Measurements from ENCODE around the gene XPR1. TPM values are rescaled to one million over a fixed set of nuclear protein-coding genes. Genes with fewer than 3 reads are reported as not detected.

XPR1 gene
- polyA plus RNA-seq, 1 donor (not counting 4 experiments of a cell fraction or from before 2014, with no cell fraction given): 40.0 TPM

DNA sequence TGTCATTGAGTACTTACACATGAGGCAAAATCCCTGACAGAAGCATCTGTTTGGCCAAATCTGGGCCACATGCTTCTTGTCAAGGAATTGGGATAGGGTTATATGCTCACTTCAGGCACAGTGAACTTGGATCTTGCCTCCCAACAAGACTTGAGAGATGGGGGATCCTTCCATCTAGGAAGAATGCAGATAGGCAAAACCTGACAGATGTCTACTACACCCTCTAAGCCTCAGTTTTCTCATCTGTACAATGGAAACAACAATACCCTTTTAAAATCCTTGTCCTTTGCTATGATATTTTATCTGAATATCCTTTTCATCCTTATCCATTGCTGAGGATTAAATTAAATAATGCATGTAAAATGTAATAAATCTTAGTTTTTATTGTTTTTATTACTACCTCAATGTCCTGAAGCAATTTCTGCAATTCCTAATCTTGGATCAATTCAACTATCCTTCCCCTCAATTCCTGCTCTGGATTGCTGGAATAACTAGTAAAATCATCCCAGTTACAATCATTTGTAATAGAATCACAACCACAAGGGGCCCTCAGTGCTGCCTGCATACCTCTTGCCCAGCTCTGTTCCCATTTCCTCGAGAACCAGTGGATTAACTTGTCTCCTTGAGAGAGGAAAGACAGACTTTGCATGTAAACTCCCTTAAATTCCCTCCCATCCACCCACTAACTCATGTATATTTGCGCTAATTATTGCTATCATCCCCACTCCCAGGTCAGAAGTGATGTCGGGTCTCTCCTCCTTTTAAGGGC lies 8.1 kb upstream of the XPR1 start:
- H3K9me3 ChIP-seq (ENCODE audit: control insufficient read depth, low read depth, low read length): no peaks in the 10 kb centered on the region
- no peak overlapping the region for H2AFZ ChIP-seq (ENCODE audit: control insufficient read depth, low read length)
- no peaks in the 10 kb centered on the region for H4K20me1 ChIP-seq (ENCODE audit: control insufficient read depth, extremely low read depth, insufficient read depth, low read length)
- no peaks in the 10 kb centered on the region for H3K36me3 ChIP-seq (ENCODE audit: control insufficient read depth in 2 of 2, extremely low read depth in 1 of 2, insufficient read depth in 2 of 2, low read length in 2 of 2)
- no peak overlapping the region for H3K27ac ChIP-seq (ENCODE audit: control insufficient read depth, insufficient read depth, low read length)
- no peak for DNase-seq (ENCODE audit: low read depth, low spot score)
- no peak for FAIRE-seq
- dilution Hi-C loops (cut with MboI; ENCODE audit: extremely low pct_ligation_motif_present, low sequenced_read_pairs): no loop called here
- no peak overlapping the region for H3K9ac ChIP-seq (ENCODE audit: control insufficient read depth, extremely low read depth, insufficient read depth, low read length)
- H3K4me2 ChIP-seq (ENCODE audit: control insufficient read depth, extremely low read depth, insufficient read depth, low read depth, low read length): no peak overlapping the region
- H3K4me3 ChIP-seq (ENCODE audit: control insufficient read depth in 2 of 3, extremely low read depth in 1 of 3, insufficient read depth in 2 of 3, low read depth in 1 of 3, low read length in 3 of 3): no peak overlapping the region
- no peaks in the 10 kb centered on the region for H3K4me1 ChIP-seq (ENCODE audit: control insufficient read depth, extremely low read depth, insufficient read depth, low read length)
- no peaks in the 10 kb centered on the region for H3K27me3 ChIP-seq (ENCODE audit: control insufficient read depth, extremely low read depth, insufficient read depth, low read length)
- TF ChIP-seq, protein P1, sequence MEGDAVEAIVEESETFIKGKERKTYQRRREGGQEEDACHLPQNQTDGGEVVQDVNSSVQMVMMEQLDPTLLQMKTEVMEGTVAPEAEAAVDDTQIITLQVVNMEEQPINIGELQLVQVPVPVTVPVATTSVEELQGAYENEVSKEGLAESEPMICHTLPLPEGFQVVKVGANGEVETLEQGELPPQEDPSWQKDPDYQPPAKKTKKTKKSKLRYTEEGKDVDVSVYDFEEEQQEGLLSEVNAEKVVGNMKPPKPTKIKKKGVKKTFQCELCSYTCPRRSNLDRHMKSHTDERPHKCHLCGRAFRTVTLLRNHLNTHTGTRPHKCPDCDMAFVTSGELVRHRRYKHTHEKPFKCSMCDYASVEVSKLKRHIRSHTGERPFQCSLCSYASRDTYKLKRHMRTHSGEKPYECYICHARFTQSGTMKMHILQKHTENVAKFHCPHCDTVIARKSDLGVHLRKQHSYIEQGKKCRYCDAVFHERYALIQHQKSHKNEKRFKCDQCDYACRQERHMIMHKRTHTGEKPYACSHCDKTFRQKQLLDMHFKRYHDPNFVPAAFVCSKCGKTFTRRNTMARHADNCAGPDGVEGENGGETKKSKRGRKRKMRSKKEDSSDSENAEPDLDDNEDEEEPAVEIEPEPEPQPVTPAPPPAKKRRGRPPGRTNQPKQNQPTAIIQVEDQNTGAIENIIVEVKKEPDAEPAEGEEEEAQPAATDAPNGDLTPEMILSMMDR (optimal IDR thresholded peaks at IDR 0.05 in 1 of 3, IDR thresholded peaks at IDR 0.05 in 1 of 3, conservative IDR thresholded peaks at IDR 0.05 in 1 of 3; ENCODE audit: extremely low read depth in 1 of 3, insufficient read depth in 2 of 3, low read length in 3 of 3): peak; percentile 24 to 45 (median 30)
- TF ChIP-seq EZH2 (IDR thresholded peaks at IDR 0.05; ENCODE audit: low read length): no peak
- H3K9me1 ChIP-seq (ENCODE audit: control insufficient read depth, extremely low read depth, insufficient read depth, low read length): no peaks in the 10 kb centered on the region
- H3K79me2 ChIP-seq (ENCODE audit: control insufficient read depth, insufficient read depth, low read length): no peaks in the 10 kb centered on the region

DNA sequence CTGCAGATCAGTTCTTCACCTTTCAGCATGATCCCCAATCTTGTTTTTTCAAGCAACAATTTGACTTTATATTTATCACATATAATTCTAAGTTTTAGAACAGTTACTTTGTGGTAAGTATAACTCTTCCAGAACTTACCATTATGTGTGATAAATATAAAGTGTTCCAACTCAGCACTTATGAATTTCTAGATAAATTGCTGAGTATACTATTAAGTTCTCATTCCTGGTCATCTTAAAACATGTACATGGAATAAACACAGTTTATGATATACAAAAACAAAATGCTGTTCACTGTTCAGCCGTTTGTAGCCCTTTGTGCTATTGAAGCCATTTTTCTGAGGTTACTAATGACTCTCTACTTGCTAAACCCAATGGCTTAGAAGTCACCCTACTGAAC lies 5.1 kb upstream of the XPR1 start:
- FAIRE-seq (no peak), DNase-seq (ENCODE audit: low read depth, low spot score) (no peak)
- Histone ChIP-seq H3K9ac (ENCODE audit: control insufficient read depth, extremely low read depth, insufficient read depth, low read length) (no peak overlapping the region), H3K9me3 (ENCODE audit: control insufficient read depth, low read depth, low read length) (no peaks in the 10 kb centered on the region), H3K27me3 (ENCODE audit: control insufficient read depth, extremely low read depth, insufficient read depth, low read length) (no peaks in the 10 kb centered on the region), H3K4me3 (ENCODE audit: control insufficient read depth in 2 of 3, extremely low read depth in 1 of 3, insufficient read depth in 2 of 3, low read depth in 1 of 3, low read length in 3 of 3) (no peak overlapping the region), H3K36me3 (ENCODE audit: control insufficient read depth in 2 of 2, extremely low read depth in 1 of 2, insufficient read depth in 2 of 2, low read length in 2 of 2) (no peaks in the 10 kb centered on the region), H3K79me2 (ENCODE audit: control insufficient read depth, insufficient read depth, low read length) (no peaks in the 10 kb centered on the region), H3K4me2 (ENCODE audit: control insufficient read depth, extremely low read depth, insufficient read depth, low read depth, low read length) (no peak overlapping the region), H4K20me1 (ENCODE audit: control insufficient read depth, extremely low read depth, insufficient read depth, low read length) (no peaks in the 10 kb centered on the region), H3K4me1 (ENCODE audit: control insufficient read depth, extremely low read depth, insufficient read depth, low read length) (peaks cover 3% of the 10 kb centered on the region), H2AFZ (ENCODE audit: control insufficient read depth, low read length) (no peak overlapping the region), H3K27ac (ENCODE audit: control insufficient read depth, insufficient read depth, low read length) (no peak overlapping the region), H3K9me1 (ENCODE audit: control insufficient read depth, extremely low read depth, insufficient read depth, low read length) (no peaks in the 10 kb centered on the region)
- dilution Hi-C loops (cut with MboI; ENCODE audit: extremely low pct_ligation_motif_present, low sequenced_read_pairs): no loop called here
- TF ChIP-seq, protein P1 (optimal IDR thresholded peaks at IDR 0.05 in 1 of 3, IDR thresholded peaks at IDR 0.05 in 1 of 3, conservative IDR thresholded peaks at IDR 0.05 in 1 of 3; ENCODE audit: extremely low read depth in 1 of 3, insufficient read depth in 2 of 3, low read length in 3 of 3): no peak
- no peak for TF ChIP-seq EZH2 (IDR thresholded peaks at IDR 0.05; ENCODE audit: low read length)

Measured in keratinocyte (primary cell).